Left lung (tissue), 10 donors: ENCODE measurements around the gene CHSY3. TPM values are rescaled to one million over a fixed set of nuclear protein-coding genes. Genes with fewer than 3 reads are reported as not detected.

Experiments
- ATAC-seq: fragments of 200-7000 bp; cut with Tn5 transposase; one replicate; pipeline ENCODE4 v1.9.1; 2020; ENCODE audit warnings: moderate library complexity
- DNase-seq, 4 donors: peaks; one replicate each; pipeline ENCODE4 v3.0.0-alpha.2; 2013 to 2020
- H3K27ac ChIP-seq, 2 donors: fragments of 200-600 bp; sonication (generic) in 1 of 2; one replicate each; pipeline versions ENCODE4 v1.5.0 to v1.8.0; 2020 to 2021
- H3K27me3 ChIP-seq, 2 donors: fragments of 200-600 bp; sonication (generic) in 1 of 2; one replicate each; pipeline versions ENCODE4 v1.5.0 to v1.8.0; 2020 to 2021
- H3K36me3 ChIP-seq, 2 donors: fragments of 200-600 bp; sonication (generic) in 1 of 2; one replicate each; pipeline versions ENCODE4 v1.5.0 to v1.8.0; 2020 to 2021
- H3K4me1 ChIP-seq, 2 donors: fragments of 200-600 bp; one replicate each; pipeline ENCODE4 v1.8.0; 2021
- H3K4me3 ChIP-seq, 2 donors: fragments of 200-600 bp; sonication (generic) in 1 of 2; one replicate each; pipeline versions ENCODE4 v1.5.0 to v1.8.0; 2020 to 2021; ENCODE audit warnings: mild to moderate bottlenecking in 1 of 2
- H3K9me3 ChIP-seq, 2 donors: fragments of 200-600 bp; sonication (generic) in 1 of 2; one replicate each; pipeline versions ENCODE4 v1.5.0 to v1.8.0; 2020 to 2021
- intact Hi-C, 2 donors: fragments of 100-400 bp; cut with DNase I; formaldehyde crosslinking; loops; one replicate each; pipeline versions ENCODE4 v1.11.2 to v1.14.2; 2022
- polyA plus RNA-seq, 6 donors: library from polyadenylated mRNA; unstranded; fragments of 120-200 nt; gene quantifications; one replicate each; pipeline ENCODE4 v1.2.1, GENCODE V29; 2013; ENCODE audit not compliant: insufficient read length in 6 of 6
- total RNA-seq, 2 donors: library from RNA; stranded (reverse); fragmentation: NEBNext Ultra II Directional; extraction: Animal tissue kit (Norgen Biotek cat#: 25700); gene quantifications; one replicate each; pipeline ENCODE4 v1.2.1, GENCODE V29; 2021
- TF ChIP-seq, protein P1 (sequence below), 2 donors: fragments of 200-600 bp; sonication (generic) in 1 of 2; IDR thresholded peaks; one replicate each; pipeline versions ENCODE4 v1.5.0 to v1.8.0; 2021; ENCODE audit warnings: antibody characterized with exemption in 2 of 2
- donor health status: DM: no; HTN: yes; CAD: no.
- donor health status: DM: no; HTN: no; CAD: no.

Gene CHSY3
- total and polyA plus RNA-seq, 8 donors: 5.0 to 10.1 (median 6.9) TPM

DNA sequence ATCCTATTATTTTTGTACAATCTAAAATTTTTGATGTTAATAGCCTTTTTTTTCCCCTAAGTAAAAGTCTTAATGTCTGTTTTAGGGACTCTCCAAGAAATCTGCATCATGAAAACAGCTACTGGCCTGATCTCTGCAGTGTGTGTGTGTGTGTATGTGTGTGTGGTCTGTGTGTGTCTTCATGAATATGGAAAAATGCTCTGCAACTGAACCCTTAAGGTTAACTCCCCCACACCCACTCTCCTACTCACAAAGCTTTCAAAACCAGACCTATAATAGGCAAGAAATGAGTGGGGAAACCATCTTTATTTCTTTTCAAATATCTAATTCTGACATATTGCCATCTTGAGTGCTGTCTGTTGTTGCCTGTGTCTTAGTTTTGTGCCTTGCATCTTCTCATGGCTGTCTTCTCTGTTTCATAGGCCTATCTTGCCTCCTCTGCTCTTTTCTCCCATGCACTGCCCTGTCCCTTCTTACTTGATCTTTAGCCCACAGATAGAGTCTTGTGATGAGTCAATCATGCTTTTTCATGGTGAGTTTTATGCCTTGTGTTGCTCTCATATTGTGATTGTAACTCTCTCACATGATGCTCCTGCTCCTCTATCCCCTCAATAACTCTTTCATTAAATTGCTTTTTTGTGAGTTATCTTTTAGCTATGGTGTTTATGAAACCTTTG is 68.3 kb downstream of the CHSY3 start:
- Histone ChIP-seq H3K4me3 (no peak overlapping the region), H3K27me3 (no peaks in the 10 kb centered on the region), H3K27ac (no peak overlapping the region), H3K9me3 (no peaks in the 10 kb centered on the region), H3K36me3 (no peaks in the 10 kb centered on the region), H3K4me1 (no peaks in the 10 kb centered on the region)
- TF ChIP-seq, protein P1, sequence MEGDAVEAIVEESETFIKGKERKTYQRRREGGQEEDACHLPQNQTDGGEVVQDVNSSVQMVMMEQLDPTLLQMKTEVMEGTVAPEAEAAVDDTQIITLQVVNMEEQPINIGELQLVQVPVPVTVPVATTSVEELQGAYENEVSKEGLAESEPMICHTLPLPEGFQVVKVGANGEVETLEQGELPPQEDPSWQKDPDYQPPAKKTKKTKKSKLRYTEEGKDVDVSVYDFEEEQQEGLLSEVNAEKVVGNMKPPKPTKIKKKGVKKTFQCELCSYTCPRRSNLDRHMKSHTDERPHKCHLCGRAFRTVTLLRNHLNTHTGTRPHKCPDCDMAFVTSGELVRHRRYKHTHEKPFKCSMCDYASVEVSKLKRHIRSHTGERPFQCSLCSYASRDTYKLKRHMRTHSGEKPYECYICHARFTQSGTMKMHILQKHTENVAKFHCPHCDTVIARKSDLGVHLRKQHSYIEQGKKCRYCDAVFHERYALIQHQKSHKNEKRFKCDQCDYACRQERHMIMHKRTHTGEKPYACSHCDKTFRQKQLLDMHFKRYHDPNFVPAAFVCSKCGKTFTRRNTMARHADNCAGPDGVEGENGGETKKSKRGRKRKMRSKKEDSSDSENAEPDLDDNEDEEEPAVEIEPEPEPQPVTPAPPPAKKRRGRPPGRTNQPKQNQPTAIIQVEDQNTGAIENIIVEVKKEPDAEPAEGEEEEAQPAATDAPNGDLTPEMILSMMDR (IDR thresholded peaks at IDR 0.05): no peak
- no peak for DNase-seq
- intact Hi-C loops: no loop called here
- no peak for ATAC-seq

GRCh38 chr5:129973716-129974426 is 69.6 kb downstream of the CHSY3 start:
- no peaks in the 10 kb centered on the region for H3K36me3 ChIP-seq
- DNase-seq: no peak
- TF ChIP-seq, protein P1 (IDR thresholded peaks at IDR 0.05): no peak
- H3K9me3 ChIP-seq: no peaks in the 10 kb centered on the region
- ATAC-seq: no peak
- no peak overlapping the region for H3K4me3 ChIP-seq
- H3K27me3 ChIP-seq: no peaks in the 10 kb centered on the region
- intact Hi-C loops: no loop called here
- H3K27ac ChIP-seq: no peak overlapping the region
- no peaks in the 10 kb centered on the region for H3K4me1 ChIP-seq

DNA sequence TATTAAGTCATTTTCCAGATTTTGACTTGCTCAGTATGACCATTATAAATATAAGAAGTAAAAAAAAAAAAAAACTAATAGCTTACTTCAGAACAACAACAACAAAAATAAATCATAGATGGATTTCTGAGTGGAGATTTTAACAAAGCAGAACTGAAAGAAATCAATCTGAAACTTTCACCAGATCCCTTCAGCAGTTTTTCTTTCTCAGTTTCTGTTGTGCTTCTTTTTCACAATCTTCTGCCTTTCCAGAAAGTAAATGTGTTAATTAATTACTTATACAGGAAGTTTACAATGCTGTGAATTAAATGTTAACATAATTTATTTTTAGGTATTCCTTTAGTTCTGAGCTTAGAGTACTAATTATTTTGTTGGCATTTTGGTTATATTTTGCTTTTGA is 73.5 kb downstream of the CHSY3 start:
- no peaks in the 10 kb centered on the region for H3K36me3 ChIP-seq
- no peaks in the 10 kb centered on the region for H3K9me3 ChIP-seq
- no peak for ATAC-seq
- no peaks in the 10 kb centered on the region for H3K4me1 ChIP-seq
- no peak overlapping the region for H3K27ac ChIP-seq
- no peak overlapping the region for H3K4me3 ChIP-seq
- H3K27me3 ChIP-seq: no peaks in the 10 kb centered on the region
- no peak for DNase-seq
- intact Hi-C loops: no loop called here
- TF ChIP-seq, protein P1 (IDR thresholded peaks at IDR 0.05): no peak

- DNase-seq (no peak), ATAC-seq (no peak)
- no peak overlapping the region for H3K27ac ChIP-seq
- H3K36me3 ChIP-seq: no peaks in the 10 kb centered on the region
- no peak overlapping the region for H3K4me3 ChIP-seq
- H3K27me3 ChIP-seq: no peaks in the 10 kb centered on the region
- no peaks in the 10 kb centered on the region for H3K4me1 ChIP-seq
- intact Hi-C loops: no loop called here
- TF ChIP-seq, protein P1 (IDR thresholded peaks at IDR 0.05): no peak
- H3K9me3 ChIP-seq: no peaks in the 10 kb centered on the region
Measured at GRCh38 chr5:129978270-129978669, 74.0 kb downstream of the CHSY3 start.

DNA sequence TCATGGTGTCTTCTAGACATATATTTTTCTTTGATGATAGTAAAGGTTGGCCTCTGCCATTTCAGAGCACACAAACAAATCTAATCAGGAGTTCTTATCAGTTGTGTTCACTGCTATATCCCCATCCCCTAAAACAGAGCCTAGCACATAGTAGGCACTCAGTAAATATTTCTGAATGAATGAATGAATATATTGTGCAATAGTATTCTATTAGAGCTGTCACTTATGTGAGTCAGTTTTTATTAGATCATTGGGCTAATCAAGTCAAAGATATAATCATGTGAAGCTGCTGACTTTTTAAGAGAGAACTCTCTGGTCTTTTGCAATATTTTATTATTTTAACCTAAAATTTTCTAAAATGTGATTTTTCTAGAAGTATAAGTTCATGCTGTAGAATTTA is 84.2 kb downstream of the CHSY3 start:
- TF ChIP-seq, protein P1 (IDR thresholded peaks at IDR 0.05): no peak
- Histone ChIP-seq H3K27me3 (no peaks in the 10 kb centered on the region), H3K4me3 (no peak overlapping the region), H3K27ac (no peak overlapping the region), H3K4me1 (no peaks in the 10 kb centered on the region), H3K9me3 (peaks cover 0 to 38% of the 10 kb centered on the region in 2 donors), H3K36me3 (no peaks in the 10 kb centered on the region)
- no peak for DNase-seq
- intact Hi-C loops: no loop called here
- no peak for ATAC-seq
